Measurements from ENCODE around the gene VPS52.

VPS52 gene

DNA sequence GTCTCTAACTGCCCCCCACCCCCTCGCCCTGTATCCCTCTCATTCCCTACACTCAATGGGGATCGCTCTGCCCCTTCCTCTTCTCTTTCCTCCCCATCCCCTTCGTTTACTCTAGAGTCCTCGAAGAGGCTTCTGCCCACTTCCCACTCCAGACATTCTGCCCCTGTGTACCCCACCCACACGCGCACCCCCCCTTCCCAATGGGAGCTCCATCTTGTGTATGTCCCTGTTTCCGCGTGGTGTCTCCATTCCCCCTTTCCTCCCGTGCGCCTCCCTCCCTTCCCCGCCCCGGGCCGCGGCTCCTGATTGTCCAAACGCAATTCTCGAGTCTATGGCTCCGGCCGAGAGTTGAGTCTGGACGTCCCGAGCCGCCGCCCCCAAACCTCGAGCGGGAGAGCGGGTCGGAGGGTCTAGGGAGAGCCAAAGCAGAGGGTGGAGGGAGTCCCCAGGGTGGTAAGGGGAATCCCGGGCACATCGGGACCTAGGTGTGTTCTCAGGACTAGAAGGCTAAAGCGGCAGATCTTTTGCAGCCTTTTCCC is 64.1 kb downstream of the VPS52 start:
- peaks cover 27% of the 10 kb centered on the region for H3K4me1 ChIP-seq (ENCODE audit: control insufficient read depth, insufficient read depth, low read length, poor library complexity, severe bottlenecking)
- no peaks in the 10 kb centered on the region for H3K9me3 ChIP-seq (ENCODE audit: control insufficient read depth, low read length)
- peak overlapping the region; percentile 90 for H3K4me3 ChIP-seq (ENCODE audit: extremely low read depth, insufficient read depth, low read length, poor library complexity, severe bottlenecking)
- 2 to 3% methylated on average over 6 to 19 of the region's 29 CpGs for WGBS, 2 experiments (ENCODE audit: insufficient coverage in 2 of 2)
- peaks cover 45% of the 10 kb centered on the region for H3K36me3 ChIP-seq (ENCODE audit: control insufficient read depth, insufficient read depth, low read length)
- H3K27ac ChIP-seq (ENCODE audit: low read depth, low read length, severe bottlenecking): peak overlapping the region; percentile 87

DNA sequence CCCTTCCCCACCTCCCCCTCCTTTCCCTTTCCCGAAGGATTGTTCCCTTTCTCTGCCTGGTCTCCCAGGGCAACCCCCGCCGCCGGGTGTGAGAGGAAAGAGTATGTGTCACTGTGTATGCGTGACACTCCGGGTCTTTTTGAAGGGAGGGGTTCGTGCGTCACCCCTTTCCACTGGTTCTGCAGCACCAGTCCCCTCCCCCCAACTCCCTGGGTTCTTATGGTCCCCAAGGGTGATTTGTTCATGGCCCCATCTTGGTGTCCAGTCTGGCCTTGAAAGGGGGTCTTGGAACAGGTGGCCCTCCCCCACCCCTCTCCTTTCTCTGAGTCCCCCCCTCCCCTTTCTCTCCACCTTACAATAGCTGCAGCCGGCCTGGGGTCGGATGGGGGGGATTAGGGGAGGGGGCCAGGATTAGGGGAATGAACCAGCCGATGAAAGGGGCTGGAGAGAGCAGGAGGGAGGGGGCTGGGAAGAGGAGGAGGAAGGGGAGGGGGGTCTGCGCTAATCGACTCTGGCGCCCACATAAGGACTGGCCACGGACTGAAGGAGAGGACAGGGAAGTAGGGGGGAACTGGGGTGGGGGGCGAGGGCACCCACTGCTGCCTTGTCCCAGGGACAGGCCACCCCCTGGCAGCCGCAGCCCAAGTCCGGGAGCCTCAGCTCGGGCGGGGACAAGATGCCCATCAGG is 64.7 kb downstream of the VPS52 start:
- Histone ChIP-seq H3K27ac (ENCODE audit: low read depth, low read length, severe bottlenecking) (peak overlapping the region; percentile 87), H3K4me3 (ENCODE audit: extremely low read depth, insufficient read depth, low read length, poor library complexity, severe bottlenecking) (peak overlapping the region; percentile 90), H3K9me3 (ENCODE audit: control insufficient read depth, low read length) (no peaks in the 10 kb centered on the region), H3K4me1 (ENCODE audit: control insufficient read depth, insufficient read depth, low read length, poor library complexity, severe bottlenecking) (peaks cover 26% of the 10 kb centered on the region), H3K36me3 (ENCODE audit: control insufficient read depth, insufficient read depth, low read length) (peaks cover 47% of the 10 kb centered on the region)
- WGBS, 2 experiments (ENCODE audit: insufficient coverage in 2 of 2): 6% methylated on average over 8 of the region's 20 CpGs; no CpG with 5 or more reads in 1 of the 2 experiments

DNA sequence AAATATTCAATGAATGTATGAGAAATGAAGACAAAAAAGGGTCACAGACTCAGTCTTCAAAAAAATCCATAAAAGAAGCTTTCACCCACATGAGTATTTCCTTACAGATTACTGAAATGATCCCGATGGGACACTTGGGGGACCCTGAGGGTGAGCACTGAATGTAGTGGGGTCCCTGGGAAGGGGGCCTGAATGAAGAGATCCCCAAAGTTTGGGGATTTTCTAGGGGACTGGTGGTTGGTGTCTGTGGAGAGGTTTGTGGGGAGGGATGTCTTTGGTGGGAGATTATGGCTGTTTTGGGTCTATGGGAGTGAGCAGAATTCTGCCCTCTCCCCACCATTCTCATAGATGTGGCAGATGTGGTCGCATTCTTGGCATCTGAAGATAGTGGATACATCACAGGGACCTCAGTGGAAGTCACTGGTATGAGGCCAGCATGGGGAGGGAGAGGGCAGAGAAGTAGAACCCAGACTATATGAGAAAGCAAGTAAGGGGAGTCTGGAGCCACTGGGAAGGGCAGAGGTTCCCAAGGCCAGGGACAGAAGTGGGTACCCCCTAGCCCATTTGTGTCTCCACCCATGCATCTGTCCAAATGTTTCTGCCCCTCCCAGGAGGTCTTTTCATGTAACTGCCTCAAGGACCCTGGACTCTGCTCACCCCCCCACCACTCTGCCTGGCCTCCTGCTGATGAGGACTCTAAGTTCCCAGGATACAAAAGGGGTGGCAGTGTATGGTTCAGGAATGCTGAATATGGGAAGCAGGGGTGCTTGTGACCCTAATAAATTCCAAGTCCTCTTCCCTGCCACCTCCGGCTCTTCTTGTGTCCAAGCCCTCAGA is 65.4 kb downstream of the VPS52 start:
- Histone ChIP-seq H3K4me1 (ENCODE audit: control insufficient read depth, insufficient read depth, low read length, poor library complexity, severe bottlenecking) (peaks cover 30% of the 10 kb centered on the region), H3K9me3 (ENCODE audit: control insufficient read depth, low read length) (no peaks in the 10 kb centered on the region), H3K27ac (ENCODE audit: low read depth, low read length, severe bottlenecking) (peak overlapping the region; percentile 71), H3K36me3 (ENCODE audit: control insufficient read depth, insufficient read depth, low read length) (peaks cover 47% of the 10 kb centered on the region), H3K4me3 (ENCODE audit: extremely low read depth, insufficient read depth, low read length, poor library complexity, severe bottlenecking) (peak overlapping the region; percentile 90)
- 71% methylated on average over 1 of the region's 3 CpGs; no CpG with 5 or more reads in 1 of the 2 experiments for WGBS, 2 experiments (ENCODE audit: insufficient coverage in 2 of 2)

DNA sequence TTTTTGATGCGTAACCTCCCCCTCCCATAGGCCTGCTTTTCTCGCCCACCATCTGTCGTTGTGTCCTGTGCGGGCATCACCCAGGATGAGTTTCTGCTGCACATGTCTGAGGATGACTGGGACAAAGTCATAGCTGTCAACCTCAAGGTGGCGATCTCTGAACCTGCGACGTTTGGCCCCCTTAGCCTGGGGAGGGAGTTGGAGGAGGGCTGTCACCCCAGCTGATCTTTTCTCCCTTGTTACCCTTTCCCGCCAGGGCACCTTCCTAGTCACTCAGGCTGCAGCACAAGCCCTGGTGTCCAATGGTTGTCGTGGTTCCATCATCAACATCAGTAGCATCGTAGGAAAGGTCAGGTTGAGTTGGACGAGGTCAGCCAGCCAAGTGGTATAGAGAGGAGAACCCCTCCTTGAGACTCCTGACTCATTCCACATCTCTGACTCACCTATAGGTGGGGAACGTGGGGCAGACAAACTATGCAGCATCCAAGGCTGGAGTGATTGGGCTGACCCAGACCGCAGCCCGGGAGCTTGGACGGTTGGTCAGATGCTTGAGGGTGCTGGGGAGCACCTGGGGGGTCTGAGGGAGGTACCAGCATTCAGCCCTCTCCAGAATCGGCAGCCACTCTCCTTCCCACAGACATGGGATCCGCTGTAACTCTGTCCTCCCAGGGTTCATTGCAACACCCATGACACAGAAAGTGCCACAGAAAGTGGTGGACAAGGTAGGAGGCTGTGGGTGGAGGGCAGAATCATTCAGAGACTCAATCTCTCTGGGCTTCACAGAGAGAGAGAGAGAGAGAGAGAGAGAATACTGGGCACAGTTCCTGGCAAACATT is 66.3 kb downstream of the VPS52 start:
- H3K27ac ChIP-seq (ENCODE audit: low read depth, low read length, severe bottlenecking): peak overlapping the region; percentile 18
- H3K4me1 ChIP-seq (ENCODE audit: control insufficient read depth, insufficient read depth, low read length, poor library complexity, severe bottlenecking): peaks cover 30% of the 10 kb centered on the region
- no peaks in the 10 kb centered on the region for H3K9me3 ChIP-seq (ENCODE audit: control insufficient read depth, low read length)
- H3K4me3 ChIP-seq (ENCODE audit: extremely low read depth, insufficient read depth, low read length, poor library complexity, severe bottlenecking): peak overlapping the region; percentile 58
- 0 to 7% methylated on average over 3 of the region's 17 CpGs for WGBS, 2 experiments (ENCODE audit: insufficient coverage in 2 of 2)
- peaks cover 41% of the 10 kb centered on the region for H3K36me3 ChIP-seq (ENCODE audit: control insufficient read depth, insufficient read depth, low read length)

DNA sequence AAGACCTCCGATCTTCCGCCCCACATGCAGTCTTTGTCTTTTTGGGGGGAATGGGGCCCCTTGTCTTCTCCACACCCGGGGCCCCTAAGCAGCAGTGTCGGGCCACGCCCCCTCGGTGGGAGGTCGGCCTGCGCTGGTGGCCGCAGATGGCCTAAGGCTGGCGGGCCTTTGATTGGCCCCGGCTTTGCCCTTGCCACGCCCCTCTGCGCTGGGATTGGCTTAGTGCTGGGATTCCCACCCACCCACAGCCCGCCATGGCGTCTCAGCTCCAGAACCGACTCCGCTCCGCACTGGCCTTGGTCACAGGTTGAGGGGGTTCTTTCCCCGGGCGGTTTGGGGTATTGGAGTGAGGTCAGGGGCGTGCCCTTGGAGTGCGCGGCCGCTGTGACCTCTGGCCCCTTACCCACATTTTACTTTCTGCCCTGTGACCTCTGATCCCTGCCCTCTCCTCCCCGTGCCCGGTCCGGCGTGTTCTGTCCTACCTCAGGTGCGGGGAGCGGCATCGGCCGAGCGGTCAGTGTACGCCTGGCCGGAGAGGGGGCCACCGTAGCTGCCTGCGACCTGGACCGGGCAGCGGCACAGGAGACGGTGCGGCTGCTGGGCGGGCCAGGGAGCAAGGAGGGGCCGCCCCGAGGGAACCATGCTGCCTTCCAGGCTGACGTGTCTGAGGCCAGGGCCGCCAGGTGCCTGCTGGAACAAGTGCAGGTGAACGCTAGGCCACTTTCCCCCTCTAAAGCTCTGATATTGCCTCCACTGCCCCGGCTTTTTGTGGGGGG is 67.1 kb downstream of the VPS52 start, which contains the start of gene HSD17B8:
HSD17B8 (plus strand) TSS at position 241 of the 776 bp plus-strand sequence; CDS start at position 255, 14 bp downstream.
- Histone ChIP-seq H3K36me3 (ENCODE audit: control insufficient read depth, insufficient read depth, low read length) (peaks cover 34% of the 10 kb centered on the region), H3K4me3 (ENCODE audit: extremely low read depth, insufficient read depth, low read length, poor library complexity, severe bottlenecking) (peak within 1 kb of the TSS; percentile 58), H3K4me1 (ENCODE audit: control insufficient read depth, insufficient read depth, low read length, poor library complexity, severe bottlenecking) (peaks cover 30% of the 10 kb centered on the region), H3K27ac (ENCODE audit: low read depth, low read length, severe bottlenecking) (peak within 1 kb of the TSS; percentile 18), H3K9me3 (ENCODE audit: control insufficient read depth, low read length) (no peaks in the 10 kb centered on the region)
- 1 to 2% methylated on average over 28 to 32 of the region's 48 CpGs for WGBS, 2 experiments (ENCODE audit: insufficient coverage in 2 of 2)

DNA sequence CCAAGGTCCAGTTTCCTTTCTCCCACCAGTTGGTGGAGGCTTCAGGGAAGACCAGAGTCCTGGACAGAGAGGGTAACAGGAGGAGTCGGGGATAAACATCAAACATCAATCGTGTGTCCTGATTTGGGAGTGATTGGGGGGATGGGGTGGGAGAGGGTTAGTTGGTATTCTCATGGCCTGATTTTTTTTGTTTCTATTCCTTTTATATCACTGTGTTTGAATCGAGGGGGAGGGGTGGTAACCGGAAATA is 67.6 kb downstream of the VPS52 start:
- H3K4me3 ChIP-seq (ENCODE audit: extremely low read depth, insufficient read depth, low read length, poor library complexity, severe bottlenecking): no peak overlapping the region
- peak overlapping the region; percentile 13 for H3K27ac ChIP-seq (ENCODE audit: low read depth, low read length, severe bottlenecking)
- H3K36me3 ChIP-seq (ENCODE audit: control insufficient read depth, insufficient read depth, low read length): peaks cover 32% of the 10 kb centered on the region
- WGBS, 2 experiments (ENCODE audit: insufficient coverage in 2 of 2): 0% methylated on average over 1 of the region's 4 CpGs; no CpG with 5 or more reads in 1 of the 2 experiments
- H3K9me3 ChIP-seq (ENCODE audit: control insufficient read depth, low read length): no peaks in the 10 kb centered on the region
- peaks cover 30% of the 10 kb centered on the region for H3K4me1 ChIP-seq (ENCODE audit: control insufficient read depth, insufficient read depth, low read length, poor library complexity, severe bottlenecking)

DNA sequence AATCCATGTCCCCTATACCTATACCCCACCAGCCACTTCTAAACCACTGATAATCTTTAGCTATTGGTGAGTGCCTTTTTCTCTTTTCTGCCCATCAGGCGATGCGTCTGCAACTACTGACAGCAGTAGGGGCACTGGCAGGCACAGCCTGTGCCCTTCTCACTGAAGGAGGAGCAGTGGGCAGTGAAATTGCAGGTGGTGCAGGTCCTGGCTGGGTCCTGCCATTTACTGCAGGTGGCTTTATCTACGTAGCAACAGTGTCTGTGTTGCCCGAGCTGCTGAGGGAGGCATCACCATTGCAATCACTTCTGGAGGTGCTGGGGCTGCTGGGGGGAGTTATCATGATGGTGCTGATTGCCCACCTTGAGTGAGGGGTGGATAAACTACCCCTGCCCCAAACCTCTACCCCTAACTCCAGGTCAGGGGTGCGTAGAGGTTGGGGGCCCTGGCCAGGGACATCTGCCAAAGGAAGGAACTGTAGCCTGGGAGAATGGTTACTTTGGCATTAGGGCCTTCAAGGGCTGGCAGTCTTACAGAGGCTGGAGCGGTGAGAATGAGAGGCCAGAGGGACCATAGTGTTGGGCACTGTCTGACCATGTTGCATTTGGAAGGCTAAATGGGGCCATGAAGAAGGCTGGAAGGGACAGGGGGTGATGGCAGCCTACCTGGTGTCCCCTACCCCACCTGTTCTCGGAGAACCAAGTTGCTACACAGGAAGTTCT is 68.1 kb downstream of the VPS52 start:
- Histone ChIP-seq H3K4me1 (ENCODE audit: control insufficient read depth, insufficient read depth, low read length, poor library complexity, severe bottlenecking) (peaks cover 30% of the 10 kb centered on the region), H3K36me3 (ENCODE audit: control insufficient read depth, insufficient read depth, low read length) (peaks cover 32% of the 10 kb centered on the region), H3K9me3 (ENCODE audit: control insufficient read depth, low read length) (no peaks in the 10 kb centered on the region), H3K4me3 (ENCODE audit: extremely low read depth, insufficient read depth, low read length, poor library complexity, severe bottlenecking) (no peak overlapping the region), H3K27ac (ENCODE audit: low read depth, low read length, severe bottlenecking) (peak overlapping the region; percentile 13)
- WGBS, 2 experiments (ENCODE audit: insufficient coverage in 2 of 2): 96 to 100% methylated on average over 2 to 5 of the region's 7 CpGs

DNA sequence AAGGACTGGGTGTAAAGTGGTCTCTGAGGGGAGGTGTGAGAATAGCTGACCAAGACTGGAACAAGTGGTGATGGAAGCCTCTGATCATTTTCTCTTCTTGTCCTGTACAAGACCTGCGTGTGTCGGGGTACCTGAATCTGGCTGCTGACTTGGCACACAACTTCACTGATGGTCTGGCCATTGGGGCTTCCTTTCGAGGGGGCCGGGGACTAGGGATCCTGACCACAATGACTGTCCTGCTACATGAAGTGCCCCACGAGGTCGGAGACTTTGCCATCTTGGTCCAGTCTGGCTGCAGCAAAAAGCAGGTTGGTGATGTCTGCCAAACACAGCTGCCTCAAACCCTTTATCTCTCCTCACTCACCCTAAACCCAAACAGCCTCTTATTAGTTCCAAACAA is 68.9 kb downstream of the VPS52 start:
- no peak overlapping the region for H3K27ac ChIP-seq (ENCODE audit: low read depth, low read length, severe bottlenecking)
- peaks cover 30% of the 10 kb centered on the region for H3K4me1 ChIP-seq (ENCODE audit: control insufficient read depth, insufficient read depth, low read length, poor library complexity, severe bottlenecking)
- H3K4me3 ChIP-seq (ENCODE audit: extremely low read depth, insufficient read depth, low read length, poor library complexity, severe bottlenecking): no peak overlapping the region
- H3K36me3 ChIP-seq (ENCODE audit: control insufficient read depth, insufficient read depth, low read length): peaks cover 32% of the 10 kb centered on the region
- H3K9me3 ChIP-seq (ENCODE audit: control insufficient read depth, low read length): no peaks in the 10 kb centered on the region
- WGBS, 2 experiments (ENCODE audit: insufficient coverage in 2 of 2): 97 to 100% methylated on average over 6 of the region's 6 CpGs

DNA sequence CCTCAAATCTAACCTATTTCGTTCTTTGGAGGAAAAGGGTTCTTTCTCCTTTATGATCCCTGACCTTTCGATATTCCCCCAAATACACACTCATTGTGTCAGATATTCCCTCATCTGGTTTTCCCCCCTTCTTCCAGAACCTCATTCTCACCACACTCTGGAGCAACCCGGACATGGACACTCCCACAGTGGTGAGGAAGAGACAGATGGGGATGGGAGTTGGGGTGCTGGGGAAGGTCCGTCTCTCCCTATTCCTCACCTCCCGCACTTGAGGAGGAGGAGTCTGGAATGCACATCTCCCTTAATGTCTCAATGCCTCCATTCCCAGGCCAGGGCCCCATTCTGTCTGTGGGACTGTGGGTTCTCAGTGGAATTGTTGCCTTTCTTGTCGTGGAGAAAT is 69.7 kb downstream of the VPS52 start:
- peak overlapping the region; percentile 95 for H3K4me3 ChIP-seq (ENCODE audit: extremely low read depth, insufficient read depth, low read length, poor library complexity, severe bottlenecking)
- no peak overlapping the region for H3K27ac ChIP-seq (ENCODE audit: low read depth, low read length, severe bottlenecking)
- peaks cover 36% of the 10 kb centered on the region for H3K36me3 ChIP-seq (ENCODE audit: control insufficient read depth, insufficient read depth, low read length)
- H3K4me1 ChIP-seq (ENCODE audit: control insufficient read depth, insufficient read depth, low read length, poor library complexity, severe bottlenecking): peaks cover 29% of the 10 kb centered on the region
- no peaks in the 10 kb centered on the region for H3K9me3 ChIP-seq (ENCODE audit: control insufficient read depth, low read length)
- WGBS, 2 experiments (ENCODE audit: insufficient coverage in 2 of 2): 88 to 100% methylated on average over 2 to 3 of the region's 6 CpGs
